ENCODE results near the gene PSMA6.
"Not testable (repeated sequence)": the region's sequence is repeated elsewhere in the genome, so short reads cannot be mapped to it uniquely, and the experiment has no call there.

Gene PSMA6

DNA sequence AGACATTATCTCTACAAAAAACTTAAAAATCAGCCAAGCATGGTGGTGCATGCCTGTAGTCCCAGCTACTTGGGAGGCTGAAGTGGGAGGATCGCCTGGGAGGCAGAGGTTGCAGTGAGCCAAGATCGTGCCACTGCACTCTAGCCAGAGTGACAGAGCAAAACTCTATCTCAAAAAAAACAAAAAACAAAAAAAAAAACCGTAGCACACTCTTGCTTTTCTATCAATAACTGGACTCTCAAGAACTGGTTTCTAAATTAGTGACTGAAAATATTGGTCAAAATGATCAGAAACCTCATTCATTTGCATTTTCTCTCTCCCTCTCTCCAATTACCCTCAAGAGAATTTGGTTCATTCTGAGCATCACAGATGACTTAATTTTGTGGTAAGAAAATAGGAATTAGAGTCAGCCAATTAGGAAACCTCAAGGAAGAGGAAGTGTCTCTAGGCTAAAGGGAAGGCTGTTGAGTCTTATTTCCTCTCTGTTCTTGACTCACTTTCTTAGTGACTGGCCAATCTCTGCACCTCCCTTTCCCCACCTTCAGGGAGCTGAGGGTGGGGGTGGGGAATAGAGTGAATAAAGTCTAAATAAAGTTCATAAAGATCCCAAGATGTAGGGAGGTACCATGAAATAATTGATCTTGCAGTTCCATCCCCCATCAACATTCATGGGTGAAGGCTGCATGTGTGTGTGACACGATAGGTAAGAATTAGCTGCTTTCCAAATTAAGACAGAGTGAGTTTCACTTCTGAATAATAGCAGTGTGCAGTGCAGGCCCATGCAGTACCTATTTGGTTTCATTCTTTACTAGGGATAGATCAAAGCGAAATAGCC, 6.8 kb upstream of the PSMA6 start:
- DNase-seq = peak in 1 of 2 experiments; percentile 35

DNA sequence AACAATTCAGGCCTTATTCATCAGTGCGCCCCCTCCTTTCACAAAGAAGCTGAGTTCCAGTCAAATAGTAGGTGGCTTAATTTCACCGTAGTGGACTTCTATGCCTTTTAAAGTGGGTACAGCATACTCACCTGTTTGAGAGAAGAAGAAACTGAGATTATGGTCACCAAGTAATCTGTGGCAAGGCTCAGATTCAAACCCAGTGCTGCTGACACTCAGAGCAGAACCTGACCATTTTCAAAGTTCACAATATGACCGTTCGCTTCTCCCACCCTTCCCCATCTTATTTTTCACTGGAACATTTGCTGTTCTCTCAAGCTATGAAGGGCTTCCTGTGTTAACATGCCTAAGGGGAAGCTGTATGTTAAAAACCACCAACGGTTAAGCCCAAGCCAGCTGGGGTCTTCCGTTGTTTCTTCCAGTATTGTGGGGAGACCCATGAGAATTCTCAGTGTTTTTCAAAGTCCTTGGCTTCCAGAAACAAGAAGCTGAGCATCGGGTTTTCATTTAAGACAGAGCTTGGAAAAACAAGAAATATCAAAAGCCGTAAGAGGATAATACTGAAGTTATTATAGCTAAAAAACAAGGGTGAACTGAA, 6.1 kb upstream of the PSMA6 start:
- peak in 1 of 2 experiments; percentile 25 for DNase-seq

DNA sequence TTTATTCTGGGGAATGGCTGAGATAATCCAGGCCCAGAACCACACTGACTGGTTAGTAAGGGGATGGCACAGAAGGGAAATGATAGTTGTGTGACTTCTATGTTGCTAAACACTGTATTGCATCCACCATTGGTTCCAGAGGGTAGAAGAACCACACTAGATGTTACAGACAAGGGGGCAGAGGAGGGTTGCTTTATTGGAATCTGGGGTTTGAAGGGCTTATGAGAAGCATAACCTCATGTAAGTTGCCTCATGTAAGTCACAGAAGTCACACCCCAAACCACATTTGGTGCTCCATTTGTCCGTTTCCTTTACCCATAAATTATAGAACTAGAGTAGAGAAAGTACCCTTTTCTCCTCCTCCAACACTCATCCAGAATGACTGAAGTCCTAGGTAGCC, 5.5 kb upstream of the PSMA6 start:
- DNase-seq = no peak

DNA sequence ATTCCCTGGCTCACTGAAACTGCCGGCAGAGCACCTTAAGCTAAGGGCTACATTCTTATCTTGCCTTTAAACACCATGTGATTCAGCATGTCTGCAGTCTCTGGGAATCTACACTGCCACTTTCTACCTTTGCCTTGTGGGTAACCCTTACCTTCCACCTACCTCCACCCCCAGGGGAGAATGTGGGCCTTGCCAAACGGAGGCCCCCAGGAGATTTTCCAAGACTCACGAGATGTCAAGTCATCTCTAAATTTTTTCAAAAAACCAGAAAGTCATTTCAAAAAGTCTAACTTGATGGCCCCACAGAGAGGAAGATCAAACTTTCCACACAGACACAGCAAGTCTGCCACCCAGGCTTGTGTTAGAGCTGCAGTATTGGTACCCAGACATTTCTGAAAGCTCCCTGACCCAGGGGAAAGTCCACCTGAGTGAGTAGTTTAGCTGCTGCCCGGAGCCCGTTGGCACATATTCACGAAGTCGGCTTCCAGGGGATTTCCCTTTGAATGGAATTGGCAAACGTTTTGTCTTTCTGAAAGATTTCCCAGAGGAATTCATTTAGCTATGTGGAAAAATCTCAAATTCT, 4.7 kb upstream of the PSMA6 start:
- peak; percentile 67 to 77 for DNase-seq

DNA sequence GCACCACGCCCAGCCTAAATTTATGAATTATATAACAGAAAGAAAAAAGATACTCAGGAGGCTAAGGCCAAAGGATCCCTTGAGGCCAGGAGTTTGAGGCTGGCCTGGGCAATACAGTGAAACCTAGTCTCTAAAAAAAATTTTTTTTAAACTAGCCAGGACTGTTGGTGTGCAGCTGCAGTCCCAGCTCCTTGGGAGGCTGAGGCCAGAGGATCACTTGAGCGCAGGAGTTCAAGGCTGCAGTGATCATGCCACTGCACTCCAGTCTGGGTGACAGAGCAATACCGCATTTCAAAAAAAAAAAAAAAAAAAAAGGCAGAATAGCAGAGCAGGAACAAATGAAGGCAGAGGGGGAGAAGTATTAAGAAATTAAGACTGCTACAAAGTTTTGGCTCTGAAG, 2.6 kb upstream of the PSMA6 start:
- DNase-seq = no peak

DNA sequence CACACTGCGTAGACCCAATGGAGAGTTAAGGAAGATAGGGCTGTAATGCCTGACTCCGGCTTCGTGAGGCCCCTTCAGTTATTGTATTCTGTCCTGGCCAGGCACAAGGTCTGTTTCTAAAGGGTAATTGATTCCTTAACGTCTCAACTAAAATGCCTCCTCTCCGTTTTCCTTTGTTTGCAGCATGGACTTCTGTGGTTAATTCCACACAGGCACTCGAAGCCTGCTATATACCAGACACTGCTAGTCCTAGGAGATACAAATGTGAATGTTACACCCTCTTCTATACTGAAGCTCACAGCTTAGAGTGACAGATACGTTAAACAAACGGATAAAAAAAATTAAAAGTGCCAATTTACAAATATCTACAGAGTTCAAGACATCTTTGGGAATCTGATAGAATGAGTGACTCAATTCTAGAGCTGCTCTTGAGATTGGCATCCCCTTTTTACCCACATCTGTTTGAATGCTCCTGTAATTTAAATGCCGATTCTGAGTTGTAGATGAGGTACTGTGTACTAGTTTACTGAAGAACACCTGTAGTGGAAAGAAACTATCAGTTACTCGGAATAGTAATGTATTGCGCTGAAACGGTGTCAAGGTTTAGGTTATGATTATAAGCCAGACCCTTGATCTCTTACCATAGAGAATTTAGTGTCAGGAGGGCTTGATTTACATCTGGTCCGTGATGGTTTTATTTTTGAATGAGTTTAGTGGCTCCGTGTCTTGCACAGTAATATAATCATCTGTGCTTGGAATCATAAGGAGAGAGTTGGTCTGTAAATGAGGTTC, 784 bp downstream of the PSMA6 start:
- DNase-seq = no peak

DNA sequence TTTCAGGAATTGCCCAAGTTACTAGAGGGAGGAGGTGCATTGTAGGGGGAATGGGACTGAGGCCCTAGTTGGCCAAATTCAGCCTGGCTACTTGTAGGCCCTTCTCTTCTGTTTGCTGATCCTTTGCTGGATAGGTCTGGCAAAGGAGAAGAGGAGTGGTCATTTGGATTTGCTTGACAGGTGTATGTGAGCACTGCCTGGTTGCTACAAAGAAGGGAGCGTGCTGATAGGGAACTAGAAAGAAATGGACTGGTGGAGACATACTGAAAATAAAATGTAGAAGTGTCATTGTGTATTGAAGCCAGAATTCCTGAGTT, 3.6 kb downstream of the PSMA6 start:
- no peak for DNase-seq

DNA sequence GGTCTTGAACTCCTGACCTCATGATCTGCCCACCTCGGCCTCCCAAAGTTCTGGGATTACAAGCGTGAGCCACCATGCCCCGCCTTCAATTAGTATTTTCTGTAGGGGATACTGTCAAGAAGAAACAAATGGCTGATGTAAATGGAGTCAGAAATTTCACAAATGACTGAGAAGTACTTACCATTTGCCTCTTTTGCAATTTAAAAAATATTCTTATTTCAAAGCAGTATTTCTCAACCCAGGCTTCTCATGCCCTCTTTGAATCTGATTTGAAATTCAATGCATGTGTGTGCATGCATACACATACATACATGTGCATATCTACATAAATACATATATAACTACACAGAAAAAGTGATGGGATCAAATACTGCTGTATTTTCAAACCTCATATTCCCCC, 4.4 kb downstream of the PSMA6 start:
- no peak for DNase-seq

DNA sequence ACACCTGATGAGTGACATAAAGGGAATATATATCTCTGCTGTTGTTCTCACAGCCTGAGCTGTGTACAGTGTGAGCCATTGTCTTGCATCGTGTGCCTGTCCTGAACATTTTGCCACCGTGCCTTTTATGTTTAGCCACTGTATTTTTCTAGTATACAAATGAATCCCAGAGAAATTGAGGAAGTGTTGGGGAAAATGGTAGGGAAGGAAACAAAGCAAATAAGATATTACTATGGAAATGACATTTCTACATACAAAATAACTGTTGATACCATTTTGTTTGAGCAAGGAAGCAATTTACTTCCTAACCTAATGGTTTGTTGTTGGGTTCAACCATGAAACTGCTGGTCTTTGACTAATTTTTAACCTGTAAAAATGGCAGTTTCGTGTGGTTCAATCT, 5.5 kb downstream of the PSMA6 start:
- no peak for DNase-seq

DNA sequence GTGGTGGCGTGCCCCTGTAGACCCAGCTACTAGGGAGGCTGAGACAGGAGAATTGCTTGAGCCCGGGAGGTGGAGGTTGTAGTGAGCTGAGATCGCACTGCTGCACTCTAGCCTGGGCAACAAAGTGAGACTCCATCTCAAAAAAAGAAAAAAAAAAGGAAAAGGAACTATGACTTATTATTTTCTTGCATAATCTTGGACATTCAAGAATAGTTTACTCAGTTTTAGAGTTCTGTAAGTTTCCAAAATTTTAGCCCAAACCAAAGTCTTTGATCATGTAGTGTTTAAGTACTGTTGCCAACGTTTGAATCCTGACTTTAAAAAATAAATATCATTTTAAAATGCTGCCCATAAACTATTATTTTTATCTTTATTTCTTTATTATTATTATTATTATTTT, 6.2 kb downstream of the PSMA6 start:
- no peak for DNase-seq

DNA sequence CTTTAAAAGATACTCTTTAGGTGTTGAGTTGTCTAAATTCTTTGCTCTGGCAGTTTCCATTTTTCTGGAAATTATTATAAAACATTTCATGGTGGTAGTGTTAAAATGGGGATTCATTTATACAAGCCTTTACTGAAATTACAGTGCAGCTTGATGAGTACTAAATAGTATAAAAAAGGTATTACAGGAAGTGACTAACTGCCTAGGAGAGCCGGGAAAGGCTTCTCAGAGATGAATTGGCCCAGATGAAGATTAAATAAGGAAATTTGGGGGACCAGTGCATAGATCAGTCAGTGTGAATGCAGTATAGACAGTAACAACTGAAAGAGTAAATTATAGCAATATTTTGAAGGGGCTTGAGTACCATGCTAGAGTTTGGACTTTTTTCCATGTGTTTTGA, 7.5 kb downstream of the PSMA6 start:
- no peak for DNase-seq

DNA sequence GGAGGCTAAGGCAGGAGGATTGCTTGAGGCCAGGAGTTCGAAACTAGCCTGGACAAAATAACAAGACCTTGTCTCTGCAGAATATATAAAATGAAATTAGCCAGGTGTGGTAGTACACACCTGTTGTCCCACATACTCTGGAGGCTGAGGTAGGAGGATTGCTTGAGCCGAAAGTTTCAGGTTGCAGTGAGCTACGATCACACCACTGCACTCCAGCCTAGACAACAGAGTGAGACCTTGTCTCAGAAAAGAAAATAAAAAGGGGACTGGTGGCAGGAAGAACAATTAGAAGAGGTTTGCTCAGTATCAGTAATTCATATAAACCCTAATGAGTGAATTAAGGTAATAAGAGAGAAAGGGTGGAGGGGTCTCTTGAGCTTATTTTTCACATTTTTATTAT, 8.0 kb downstream of the PSMA6 start:
- no peak for DNase-seq

DNA sequence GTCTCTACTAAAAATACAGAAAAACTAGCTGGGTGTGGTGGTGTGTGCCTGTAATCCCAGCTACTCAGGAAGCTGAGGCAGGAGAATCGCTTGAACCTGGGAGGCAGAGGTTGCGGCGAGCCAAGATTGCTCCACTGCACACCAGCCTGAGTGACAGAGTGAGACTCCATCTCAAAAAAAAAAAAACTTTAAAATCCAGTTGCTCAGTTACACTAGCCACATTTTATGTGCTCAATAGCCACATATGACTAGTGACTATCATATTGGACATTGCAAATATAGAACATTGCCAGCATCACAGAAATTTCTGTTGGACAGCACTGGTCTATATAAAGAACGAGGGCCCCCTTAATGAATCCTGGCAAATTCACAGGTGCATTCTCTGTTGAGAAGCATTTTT, 9.2 kb downstream of the PSMA6 start:
- DNase-seq = not testable (repeated sequence)

DNA sequence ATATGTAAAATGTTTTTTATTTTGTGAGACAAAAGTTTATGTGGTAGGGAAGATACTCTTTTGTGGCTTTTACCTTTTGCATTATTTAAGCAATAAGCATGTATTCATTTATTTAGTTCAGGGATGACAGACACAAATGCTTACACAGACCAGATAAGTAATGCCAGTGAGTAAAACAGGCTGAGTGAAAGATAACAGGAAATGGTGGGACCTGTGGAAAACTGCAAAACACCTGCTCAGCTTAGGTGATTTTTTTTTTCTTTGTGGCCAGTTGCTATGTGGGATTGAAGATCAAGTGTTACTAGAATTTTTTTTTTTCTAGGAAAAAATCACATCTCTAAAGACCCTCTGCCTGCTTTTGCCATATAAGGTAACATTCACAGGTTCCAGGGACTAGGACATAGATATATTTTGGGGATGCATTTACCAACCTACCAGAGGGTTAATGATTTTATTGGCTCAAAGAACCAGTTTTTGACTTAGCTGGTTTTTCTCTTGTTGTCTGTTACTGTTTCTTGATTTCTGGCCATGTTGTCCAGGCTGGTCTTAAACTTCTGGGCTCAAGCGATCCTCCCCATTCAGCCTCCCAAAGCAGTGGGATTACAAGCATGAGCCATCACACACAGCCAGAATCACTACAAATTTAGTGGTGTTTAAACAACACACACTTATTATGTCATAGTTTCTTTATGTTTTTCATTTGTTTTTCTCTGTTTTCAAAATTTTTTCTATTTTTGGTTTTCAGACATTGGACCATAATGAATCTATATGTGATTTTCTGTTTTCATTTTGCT, 9.8 kb downstream of the PSMA6 start:
- DNase-seq = no peak

DNA sequence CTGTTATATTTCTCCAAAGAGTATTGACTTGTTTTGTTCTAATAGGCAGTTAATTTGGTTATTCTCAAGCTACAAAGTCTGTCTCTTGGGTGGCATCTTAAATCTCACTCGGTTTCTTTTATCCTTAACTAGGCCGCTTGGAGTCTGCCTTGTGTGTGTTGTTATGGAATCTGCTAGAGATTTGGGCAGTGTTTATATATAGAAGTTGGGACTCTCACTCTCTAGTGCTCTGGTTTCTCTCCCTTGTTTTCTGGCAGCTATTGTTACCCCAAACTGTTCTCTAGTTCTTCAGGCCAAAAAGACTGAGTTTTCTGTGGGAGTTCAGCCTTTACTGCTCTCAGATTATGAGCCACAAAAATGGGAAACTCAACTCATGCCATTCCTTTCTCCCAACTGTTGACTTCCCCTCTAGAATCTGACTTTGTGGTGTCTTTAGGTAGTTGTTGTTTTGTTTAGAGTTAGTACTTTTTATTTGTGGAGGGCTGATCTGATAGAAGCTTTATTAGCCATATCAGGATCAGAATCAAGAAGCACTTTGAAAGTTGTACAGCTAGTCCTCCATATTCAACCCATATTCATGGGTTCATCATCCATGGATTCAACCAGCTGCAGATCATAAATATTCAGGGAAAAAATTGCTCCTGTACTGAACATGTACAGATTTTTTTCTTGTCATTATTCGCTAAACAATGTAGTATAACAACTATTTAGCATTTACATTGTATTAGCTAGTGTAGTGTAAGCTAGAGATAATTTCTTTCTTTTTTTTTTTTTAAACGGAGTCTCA, 11.2 kb downstream of the PSMA6 start:
- no peak for DNase-seq

DNA sequence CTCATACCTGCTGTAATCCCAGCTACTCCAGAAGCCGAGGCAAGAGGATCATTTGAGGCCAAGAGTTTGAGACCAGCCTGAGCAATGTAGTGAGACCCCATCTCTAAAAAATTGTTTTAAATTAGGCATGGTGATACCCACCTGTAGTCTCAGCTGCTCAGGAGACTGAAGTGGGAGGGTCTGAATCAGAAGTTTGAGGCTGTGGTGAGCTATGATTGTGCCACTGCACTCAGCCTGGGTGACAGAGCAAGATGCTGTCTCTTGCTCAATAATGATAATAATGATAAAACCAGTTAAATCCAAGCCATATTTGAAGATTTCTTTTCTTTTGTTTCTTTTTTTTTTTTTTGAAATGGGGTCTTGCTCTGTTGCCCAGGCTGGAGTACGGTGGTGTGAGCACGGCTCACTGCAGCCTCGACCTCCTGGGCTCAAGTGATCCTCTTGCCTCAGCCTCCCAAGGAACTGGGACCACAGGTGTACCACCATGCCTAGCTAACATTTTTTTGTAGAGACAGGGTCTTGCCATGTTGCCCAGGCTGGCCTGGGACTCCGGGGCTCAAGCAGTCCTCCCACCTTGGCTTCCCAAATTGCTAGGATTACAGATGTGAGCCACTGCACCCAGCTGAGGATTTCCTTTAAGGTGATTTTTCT, 12.8 kb downstream of the PSMA6 start:
- DNase-seq = no peak

DNA sequence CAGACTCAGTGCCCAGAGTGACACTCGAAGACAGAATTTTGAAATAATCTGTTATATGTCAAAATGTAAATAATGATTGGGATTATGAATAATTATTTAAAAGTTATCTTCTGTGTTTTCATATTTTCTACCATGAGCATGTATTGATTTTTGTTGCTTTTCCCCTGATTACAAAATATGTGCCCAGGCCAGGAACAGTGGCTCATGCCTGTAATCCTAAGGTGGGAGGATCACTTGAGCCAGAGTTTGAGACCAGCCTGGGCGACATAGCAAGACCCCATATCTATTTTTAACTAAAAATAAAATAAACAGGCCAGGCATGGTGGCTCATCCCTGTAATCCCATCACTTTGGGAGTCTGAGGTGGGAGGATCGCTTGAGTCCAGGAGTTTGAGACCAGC, 13.5 kb downstream of the PSMA6 start:
- DNase-seq = no peak

DNA sequence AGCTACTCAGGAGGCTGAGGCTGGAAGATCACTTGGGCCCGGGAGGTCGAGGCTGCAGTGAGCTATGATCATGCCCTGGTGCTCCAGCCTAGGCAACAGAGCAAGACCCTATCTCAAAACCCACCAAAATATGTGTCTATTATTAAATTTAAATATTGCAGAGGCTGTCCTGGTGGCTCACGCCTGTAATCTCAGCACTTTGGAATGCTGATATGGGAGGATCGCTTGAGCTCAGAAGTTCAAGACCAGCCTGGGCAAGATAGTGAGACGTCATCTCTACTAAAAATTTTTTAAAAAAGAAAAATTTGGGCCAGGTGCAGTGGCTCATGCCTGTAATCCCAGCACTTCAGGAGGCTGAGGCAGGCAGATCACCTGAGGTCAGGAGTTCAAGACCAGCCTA, 13.9 kb downstream of the PSMA6 start:
- no peak for DNase-seq

DNA sequence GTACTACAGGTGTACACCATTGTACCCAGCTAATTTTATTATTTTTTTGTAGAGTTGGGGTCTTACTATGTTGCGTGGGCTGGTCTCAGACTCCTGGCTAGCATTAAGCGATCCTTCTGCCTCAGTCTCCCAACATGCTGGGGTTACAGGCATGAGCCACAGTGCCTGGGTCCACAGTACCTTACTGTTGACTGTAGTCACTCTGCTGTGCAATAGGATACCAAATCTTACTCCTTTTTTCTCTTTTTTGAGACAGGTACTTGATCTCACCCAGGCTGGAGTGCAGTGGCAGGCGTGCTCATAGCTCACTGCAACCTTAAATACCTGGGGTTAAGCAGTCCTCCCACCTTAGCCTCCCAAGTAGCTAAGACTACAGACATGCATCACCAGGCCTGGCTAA, 25.6 kb downstream of the PSMA6 start:
- no peak for DNase-seq

DNA sequence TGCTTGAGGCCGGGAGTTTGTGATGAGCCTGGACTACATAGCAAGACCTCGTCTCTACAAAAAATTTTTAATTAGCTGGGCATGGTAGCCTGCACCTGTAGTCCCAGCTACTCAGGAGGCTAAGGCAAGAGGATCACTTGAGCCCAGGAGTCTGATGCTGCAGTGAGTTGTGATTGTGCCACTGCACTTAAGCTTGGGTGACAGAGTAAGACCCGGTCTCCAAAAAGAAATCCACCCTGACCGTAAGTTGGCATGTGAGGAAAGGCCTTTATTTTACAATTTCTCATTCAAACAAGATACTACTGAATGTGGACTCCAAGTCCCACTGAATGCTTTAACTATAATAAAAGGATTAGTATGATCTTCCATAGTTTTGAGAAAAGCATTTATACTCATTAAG, 27.3 kb downstream of the PSMA6 start:
- no peak for DNase-seq

DNA sequence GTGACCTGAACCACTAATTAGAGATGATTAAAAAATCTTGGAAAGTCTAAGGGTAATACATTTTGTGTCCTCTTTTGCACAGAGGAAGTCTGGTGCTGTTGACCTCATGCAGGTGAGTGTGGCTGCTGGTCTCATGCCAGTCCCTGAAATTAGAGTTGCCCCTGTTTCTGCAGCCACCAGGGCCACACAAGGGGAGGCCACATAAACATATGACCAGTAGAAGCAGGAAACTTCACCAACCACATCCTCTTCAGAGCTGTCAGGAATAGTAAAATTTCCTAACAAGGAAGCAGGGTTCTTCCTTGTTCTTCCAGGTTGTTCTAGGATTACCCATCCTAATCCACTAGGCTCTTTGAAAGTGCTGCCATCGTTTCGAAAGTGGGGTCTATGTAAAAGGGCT, 28.3 kb downstream of the PSMA6 start:
- DNase-seq = no peak

DNA sequence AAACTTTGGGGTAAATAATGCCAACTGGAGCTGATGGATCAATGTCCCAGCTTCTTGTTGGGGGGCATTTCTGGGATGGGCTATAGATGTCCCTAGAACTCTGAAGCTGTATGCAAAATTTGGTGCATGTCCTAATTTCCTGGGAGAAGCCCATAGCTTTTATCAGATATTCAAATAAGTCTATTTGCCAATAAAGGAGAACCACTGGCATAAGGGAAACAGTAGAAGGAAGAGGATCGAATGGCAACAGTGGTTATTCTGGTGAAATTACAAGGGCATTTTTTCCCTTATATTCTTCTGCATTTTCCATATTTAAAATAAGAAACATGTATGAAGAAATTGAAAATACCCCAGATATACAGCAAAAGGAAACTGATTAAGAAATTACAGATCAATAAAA, 34.2 kb downstream of the PSMA6 start:
- DNase-seq = no peak
